CD4-positive, alpha-beta T cell treated with Interleukin-15 for 1 hour (primary cell): ENCODE results near the gene AQP11.
A peak's percentile ranks its signal among the peaks of the same experiment; 100 is the strongest.
"Not testable (repeated sequence)": the region's sequence is repeated elsewhere in the genome, so short reads cannot be mapped to it uniquely, and the experiment has no call there.

Source experiments
- DNase-seq: peaks from one replicate; pipeline ENCODE4 v3.0.0-alpha.2; 2020

The AQP11 gene, protein sequence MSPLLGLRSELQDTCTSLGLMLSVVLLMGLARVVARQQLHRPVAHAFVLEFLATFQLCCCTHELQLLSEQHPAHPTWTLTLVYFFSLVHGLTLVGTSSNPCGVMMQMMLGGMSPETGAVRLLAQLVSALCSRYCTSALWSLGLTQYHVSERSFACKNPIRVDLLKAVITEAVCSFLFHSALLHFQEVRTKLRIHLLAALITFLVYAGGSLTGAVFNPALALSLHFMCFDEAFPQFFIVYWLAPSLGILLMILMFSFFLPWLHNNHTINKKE

DNA sequence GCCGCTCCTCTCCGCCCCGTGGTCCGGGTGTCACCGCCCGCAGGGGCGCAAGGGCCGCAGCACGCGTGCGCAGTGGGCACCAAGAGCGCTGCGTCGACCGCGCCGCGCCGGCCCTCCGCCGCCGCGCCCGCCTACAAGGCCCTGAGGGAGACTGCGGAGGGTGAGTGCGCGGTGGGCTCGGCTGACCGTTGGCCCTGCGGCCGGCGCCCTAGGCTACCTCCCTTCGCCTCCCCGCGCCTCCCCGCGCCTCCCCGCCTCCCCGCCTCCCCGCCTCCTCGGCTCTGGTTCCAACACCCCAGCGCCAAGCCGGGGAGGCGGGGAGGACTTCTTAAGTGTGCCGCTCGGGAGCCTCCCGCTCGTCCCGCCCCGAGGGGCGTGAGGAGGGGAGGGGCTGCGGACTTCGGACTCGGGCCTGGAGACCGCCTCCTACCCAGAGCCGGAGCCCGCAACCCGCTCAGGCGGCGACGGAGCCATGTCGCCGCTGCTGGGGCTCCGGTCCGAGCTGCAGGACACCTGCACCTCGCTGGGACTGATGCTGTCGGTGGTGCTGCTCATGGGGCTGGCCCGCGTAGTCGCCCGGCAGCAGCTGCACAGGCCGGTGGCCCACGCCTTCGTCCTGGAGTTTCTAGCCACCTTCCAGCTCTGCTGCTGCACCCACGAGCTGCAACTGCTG, at the start of gene AQP11:
Gene AQP11, plus strand, starts transcription at position 433 of the 673 bp plus-strand sequence. Its CDS starts 40 bp downstream, at position 473.
- DNase-seq: peak; percentile 59

DNA sequence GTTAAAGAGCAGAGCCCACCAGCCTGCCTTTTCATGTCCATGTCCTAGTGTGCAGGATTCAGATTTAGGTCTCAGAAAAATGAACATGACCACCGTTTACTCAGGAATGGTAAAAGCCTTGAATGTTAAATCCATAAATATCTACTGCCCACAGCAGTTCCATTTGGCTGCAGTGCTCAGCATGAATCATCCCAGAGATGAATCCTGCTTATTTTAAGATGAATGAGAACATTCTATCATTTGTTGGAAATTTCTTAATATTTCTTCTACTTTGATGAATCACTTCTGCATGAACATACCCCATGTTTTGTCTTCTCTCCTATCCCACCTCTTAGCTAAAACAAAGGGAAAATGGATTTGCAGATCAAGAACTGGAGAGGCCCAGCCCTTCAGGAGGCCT, 47.5 kb upstream of the AQP11 start:
- no peak for DNase-seq

DNA sequence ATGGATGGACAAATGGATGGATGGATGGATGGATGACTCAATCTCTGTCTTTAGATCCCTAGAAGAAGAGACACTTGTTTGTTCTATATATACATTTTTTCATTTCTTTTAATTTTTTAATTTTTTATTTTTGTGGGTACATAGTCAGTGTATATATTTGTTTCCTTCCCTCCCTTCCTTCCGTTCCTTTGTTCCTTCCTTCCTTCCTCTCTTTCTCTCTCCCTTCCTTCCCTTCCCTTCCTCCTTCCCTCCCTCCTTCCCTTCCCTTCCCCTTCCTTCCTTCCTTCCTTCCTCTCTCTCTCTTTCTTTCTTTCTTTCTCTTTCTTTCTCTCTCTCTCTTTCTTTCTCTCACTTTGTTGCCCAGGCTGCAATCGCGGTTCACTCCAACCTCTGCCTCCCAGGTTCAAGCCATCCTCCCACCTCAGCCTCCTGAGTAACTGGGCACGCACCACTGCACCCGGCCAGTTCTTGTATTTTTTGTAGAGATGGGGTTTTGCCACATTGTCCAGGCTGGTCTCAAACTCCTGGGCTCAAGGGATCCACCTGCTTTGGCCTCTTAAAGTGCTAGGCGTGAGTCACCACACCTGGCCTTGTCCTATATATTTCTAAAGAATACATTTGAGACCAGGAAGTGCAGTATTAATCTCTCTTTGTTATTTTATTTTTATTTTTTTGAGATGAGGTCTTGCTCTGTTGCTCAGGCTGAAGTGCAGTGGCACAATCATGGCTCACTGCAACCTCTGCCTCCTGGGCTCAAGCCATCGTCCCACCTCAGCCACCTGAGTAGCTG, 42.5 kb upstream of the AQP11 start:
- DNase-seq: no peak

DNA sequence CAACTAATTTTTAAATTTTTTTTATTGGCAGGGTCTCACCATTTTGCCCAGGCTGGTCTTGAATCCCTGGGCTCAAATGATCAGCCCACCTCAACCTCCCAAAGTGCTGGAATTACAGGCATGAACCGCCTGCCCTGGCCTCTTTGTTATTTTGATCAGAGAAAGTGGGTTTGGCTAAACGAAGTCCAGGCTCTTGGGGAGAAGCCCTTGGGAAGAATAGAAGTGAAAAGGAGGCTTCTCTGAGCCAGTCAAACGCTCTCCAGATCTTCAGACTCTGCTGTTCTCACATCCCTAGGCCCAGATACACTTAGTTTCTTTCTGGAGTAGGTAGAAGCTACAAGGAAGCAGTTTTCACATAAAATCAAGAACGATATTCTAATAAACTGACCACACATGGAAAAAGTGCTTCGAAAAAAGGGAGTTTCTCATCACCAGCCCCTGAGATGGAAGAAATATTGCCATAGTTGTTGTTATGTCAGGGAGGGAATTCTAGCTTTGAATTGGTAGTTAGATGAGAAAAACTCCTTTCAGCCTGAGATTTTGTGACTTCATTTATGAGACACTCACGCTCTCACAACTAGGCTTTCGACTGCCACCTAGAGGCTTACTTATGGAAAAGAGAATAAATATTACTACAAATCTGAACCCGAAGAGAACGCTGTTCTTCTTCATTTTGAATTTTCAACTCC, 41.7 kb upstream of the AQP11 start:
- DNase-seq: peak; percentile 32

DNA sequence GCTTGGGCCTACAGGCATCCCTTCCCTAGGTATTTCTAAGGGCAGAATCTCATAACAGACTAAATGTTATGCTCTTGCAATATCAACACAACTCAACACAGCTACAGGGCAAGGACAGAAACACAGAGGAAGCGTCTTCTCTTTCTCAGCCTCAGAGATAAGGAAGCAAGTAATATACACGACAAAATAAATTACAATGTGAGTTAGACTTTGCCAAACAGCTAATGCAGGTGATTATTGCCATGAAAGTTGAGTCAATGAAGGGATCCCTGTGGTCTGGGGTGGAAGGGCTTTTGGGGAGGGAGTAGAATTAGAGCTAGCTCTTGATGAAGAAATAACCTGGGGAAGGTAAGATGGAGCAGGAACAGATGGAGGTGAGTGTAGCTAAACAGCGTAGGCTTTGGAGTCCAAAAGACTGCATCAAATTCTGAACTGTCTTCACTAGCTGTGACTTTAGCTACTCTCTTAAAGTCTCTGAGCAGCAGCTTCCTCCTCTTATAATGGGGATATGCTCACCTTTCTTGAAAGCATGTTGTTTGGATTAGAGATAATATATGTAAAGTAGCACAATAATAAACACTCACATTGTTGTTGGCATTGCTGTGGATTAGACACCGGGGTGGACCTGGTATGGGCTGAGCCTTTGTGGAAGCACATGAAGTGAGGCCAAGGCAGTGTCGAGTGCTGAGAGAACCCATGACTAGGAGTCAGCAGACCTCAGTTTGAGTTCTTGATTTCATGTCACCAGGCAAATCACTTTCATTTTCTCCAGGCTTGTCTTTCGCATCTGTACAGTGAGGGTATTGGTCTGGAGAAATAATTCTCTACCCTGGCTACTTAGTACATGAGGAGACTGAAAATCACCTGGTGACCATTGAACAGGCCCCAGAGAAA, 41.0 kb upstream of the AQP11 start:
- no peak for DNase-seq

DNA sequence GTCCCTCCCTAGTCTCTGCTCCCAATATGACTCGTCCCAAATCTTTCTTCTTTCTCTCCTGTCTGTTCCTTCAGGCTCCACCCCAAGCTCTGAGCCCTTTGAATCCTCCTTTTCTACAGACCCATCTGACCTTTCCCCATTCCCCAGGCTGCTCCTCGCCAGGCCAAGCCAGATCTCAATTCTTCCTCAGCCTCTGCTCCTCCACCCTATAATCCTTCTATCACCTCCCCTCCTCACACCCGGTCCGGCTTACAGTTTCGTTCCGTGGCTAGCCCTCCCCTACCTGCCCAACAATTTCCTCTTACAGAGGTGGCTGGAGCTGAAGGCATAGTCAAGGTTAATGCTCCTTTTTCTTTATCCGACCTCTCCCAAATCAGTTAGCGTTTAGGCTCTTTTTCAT, 38.3 kb upstream of the AQP11 start:
- DNase-seq: not testable (repeated sequence)

DNA sequence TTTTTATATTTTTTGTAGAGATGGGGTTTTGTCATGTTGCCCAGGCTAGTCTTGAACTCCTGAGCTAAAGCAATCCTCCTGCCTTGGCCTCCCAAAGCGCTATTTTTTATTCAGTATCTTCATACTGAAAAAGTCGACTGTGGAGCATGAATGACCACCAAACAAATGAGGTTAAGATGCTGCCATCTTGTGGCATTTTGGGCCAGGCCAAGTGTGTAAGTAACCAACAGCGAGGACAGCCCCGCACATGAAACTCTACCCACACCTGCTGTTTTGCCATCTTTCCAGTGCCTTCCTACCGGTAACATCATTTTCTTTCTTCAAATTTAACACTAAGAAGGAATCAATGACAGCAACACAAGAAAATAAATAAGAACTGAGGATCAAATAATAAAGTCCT, 32.2 kb upstream of the AQP11 start:
- DNase-seq: no peak

DNA sequence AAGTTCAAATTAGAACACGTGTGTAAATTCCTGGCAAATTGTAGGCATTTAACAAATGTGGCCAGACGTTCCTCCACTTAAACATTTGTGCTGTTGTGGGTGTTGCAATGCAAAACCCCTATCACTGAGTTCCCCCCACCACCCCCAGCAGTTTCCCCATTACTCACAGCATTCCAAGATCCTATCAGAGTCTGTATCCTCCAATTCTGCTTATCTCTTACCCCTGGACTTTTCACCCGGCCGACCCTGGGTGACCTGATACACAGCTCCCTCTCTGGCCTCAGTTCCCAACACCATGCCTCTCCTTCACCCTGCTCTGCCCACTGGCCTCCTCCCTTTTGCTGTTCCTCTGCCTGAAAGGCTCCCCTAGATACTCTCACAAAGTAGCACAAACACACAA, 31.4 kb upstream of the AQP11 start:
- no peak for DNase-seq

DNA sequence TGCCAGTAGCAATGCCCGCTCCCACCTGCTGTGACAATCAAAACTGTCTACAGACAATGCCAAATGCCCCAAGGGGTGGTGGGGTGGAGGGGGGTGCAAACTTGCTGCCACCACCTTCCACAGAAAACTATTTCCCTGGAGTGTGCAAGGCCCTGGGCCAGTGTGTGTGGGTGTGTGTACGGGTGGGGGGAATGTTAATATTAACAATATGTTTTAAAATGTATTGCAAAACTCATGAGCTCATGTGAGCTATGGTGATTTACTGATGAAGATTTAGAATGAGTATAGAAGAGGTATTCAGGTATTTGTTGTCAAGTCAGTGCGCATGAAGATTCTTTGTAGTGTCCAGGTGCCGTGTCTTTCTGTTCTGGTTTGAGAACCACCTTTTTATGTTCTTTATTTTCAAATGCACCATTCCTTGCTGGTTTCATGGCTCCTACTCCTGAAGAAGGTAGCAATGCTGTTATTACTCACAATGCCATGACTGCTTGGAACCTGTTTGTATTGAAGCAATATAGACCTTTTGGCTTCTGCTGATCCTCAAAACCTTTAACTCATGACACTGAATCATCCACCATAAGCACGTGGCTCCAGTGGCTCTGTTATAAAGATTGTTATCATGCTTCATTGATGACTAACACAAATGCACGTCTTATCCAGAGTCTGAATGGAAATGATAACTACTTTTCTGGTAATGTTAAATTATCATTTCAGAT, 29.9 kb upstream of the AQP11 start:
- no peak for DNase-seq

DNA sequence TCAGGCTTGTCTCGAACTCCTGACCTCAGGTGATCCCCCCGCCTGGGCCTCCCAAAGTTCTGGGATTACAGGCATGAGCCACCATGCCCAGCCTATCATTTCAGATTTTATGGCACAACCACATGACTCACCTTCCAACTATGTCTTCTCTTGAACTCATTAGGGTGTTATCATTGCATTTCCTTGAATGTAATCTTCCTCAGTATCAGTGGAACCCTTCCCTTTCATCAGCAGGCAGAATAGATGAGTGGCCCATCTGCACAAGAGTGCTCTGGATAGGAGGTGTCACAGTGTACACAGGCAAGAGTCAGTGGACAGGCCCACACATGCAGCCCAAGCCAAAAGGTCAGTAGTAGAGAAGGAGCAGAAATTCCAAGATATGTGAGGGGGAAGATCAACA, 29.1 kb upstream of the AQP11 start:
- DNase-seq: no peak

DNA sequence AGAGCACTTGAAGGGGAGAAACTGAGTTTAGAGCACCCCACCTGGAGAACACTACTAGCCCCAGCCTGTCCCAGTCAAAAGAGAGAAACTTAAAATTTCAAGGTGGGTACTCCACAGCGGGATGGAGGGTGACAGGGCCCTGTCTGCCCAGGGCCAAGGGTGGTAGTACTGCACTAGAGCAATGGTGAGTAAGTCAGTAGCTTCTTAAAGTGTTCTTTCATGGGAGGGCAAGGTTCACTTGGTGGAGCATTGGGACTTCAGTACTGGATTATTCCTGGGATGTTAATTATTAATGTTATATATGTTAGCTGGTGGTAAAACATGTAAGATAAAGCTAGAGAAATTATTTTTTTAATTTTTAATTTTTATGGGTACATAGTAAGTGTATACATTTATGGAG, 28.5 kb upstream of the AQP11 start:
- no peak for DNase-seq

DNA sequence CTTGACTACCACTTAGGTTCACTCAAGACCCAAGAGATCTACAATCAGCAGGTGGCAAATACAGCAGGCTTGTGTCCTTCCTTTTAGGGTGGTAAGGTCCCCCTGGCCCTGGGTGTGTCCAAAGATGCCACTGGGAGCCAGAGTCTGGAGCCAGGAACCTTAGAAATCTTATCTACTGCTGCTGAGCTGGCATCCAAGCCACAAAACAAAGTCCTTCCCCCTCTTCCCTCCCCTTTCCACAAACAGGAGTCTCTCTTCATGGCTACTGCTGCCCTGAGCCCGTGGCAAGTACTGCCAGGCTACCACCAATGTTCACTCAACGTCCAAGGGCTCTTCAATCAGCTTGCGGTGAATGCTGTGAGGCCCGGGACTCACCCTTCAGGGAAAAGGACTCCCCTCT, 21.4 kb upstream of the AQP11 start:
- DNase-seq: no peak

DNA sequence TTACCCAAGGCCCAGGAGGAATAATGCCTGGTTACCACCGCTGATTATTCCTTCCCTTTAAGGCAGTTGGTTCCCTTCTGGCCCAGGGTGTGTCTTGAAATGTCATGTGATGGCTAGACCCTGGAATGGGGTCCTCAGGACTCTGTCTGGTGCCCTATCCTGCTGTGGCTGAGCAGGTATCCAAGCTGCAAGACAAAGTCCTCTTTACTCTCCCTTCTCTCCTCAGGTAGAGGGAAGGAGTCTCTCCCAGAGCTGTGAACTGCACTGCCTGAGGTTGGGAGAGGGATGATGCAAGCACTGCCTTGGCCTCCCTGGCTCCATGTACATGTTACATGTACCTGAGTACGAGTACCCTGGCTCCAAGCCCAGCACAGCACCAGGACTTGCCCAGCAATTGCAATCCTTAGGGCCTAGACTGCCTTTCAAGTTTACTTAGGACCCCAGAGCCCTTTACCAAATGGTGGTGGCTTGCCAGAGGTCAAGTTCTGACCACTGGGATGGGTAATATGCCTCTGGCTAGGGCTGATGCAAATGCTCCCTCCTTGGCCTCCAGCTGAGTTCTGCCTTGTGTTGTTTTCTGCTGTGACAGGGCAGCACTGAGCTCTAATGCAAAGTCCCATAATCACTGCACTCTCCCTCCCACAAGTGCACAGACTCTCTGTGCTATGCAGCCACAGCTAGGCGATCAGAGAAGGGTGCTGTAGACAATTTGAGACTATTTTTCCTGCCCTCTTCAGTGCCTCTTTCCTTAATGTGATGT, 20.7 kb upstream of the AQP11 start:
- no peak for DNase-seq

DNA sequence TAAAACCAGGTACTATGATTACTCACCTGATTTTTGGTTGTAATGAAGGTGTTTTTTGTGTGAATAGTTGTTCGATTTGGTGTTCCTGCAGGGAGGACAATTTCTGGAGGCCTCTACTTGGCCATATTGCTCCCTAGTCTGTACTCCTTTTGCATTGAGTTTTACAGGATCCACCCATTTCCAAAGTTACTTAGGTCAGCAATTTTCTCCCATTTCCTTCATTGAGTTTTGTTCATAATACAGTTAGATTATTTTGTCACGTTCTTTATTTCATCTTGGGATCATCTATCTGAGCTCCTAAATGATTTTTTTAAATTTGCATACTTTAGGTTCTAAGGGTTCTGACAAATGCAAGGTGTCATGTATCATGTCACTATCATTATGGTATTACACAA, 20.1 kb upstream of the AQP11 start:
- no peak for DNase-seq

DNA sequence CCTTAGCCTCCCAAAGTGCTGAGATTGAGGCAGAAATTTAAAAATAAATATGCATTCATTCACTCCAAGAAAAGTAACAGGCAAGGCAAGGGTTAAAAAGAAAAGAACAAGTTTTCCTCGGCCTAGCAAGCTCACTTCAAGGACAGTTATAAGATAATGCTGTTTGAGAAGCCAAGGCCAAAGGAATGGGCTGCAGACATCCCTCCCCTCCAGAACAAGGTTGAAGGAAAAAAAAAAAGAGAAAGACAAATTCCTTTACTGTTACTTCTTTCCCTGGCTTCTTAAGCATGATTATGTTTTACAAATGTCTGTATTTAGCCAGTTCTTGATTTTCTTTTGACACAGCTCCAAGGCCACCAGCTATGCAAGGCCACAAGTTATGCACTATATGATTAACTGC, 18.9 kb upstream of the AQP11 start:
- DNase-seq: not testable (repeated sequence)

DNA sequence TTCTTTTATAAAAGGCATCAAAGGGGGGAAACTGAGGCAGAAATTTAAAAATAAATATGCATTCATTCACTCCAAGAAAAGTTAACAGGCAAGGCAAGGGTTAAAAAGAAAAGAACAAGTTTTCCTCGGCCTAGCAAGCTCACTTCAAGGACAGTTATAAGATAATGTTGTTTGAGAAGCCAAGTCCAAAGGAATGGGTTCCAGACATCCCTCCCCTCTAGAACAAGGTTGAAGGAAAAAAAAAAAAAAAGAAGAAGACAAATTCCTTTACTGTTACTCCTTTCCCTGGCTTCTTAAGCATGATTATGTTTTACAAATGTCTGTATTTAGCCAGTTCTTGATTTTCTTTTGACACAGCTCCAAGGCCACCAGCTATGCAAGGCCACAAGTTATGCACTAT, 14.3 kb upstream of the AQP11 start:
- not testable (repeated sequence) for DNase-seq

DNA sequence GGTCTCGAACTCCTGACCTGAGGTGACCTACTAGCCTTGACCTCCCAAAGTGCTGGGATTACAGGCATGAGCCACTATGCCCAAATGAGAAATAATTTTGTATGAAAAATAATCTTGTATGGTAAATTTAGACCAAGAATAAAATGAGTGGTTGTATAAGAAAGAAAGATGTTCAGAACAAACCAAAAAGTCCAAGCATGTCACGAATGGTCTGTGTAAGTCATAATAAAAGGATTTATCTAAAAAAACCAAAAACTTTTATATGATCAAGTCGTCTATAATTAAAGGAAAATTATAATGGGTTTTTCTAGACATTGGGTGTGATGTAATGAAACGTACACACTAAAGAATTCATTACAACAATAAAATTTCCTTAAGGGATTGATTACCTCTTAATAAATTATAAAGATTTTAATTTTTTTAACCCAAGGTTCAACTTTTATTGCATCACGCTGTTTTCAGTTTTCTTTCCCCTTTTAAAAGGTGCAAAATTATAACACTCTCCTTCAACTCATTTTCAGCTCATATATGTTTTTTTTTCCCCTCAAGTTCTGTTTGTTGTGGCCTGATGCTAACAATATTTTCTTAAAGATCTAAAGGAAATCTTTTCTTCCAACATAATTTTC, 8.9 kb upstream of the AQP11 start:
- no peak for DNase-seq

DNA sequence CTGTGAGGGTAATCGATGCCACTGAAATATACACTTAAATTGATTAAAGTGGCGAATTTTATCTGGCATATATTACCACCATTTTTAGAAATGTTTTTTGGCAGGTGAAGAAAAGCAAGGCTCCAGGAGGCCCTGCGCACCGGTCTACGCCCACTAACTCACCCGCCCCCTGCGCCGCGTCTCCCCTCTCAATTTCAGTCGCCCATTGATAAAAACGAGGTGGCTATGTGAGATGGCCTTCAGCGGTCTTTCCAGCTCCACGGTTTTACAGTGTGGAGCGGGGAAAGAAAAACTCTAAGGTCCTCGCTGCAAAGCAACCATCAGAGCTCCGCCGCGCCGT, 602 bp upstream of the AQP11 start:
- DNase-seq: no peak

DNA sequence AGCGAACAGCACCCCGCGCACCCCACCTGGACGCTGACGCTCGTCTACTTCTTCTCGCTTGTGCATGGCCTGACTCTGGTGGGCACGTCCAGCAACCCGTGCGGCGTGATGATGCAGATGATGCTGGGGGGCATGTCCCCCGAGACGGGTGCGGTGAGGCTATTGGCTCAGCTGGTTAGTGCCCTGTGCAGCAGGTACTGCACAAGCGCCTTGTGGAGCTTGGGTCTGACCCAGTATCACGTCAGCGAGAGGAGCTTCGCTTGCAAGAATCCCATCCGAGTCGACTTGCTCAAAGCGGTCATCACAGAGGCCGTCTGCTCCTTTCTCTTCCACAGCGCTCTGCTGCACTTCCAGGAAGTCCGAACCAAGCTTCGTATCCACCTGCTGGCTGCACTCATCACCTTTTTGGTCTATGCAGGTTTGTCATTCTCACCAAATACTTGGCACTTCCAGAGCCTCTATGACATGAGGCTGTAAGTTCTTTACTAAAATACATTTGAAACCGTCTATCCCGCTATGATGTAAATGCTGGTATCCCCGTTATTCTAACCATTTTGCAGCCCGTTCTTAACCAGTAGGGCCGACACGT, 535 bp downstream of the AQP11 start:
- DNase-seq: no peak

DNA sequence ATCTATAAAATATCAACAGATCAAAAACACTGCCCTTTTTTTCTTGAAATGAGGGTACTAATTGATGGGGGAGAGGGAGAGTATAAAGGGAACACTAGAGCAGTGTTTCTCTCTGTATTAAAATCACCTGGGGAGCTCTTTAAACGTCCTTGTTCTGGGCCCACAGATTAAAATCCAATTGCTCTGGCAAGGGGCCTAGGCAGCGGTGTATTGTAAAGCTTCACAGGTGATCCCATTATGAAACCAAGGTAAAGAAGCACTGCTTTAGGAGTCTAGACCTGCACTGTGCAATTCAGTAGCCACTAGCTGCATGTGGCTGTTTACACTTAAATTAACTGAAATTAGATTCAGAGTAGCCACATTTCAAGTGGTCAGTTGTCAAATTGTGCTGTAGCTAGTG, 3.0 kb downstream of the AQP11 start:
- no peak for DNase-seq
